GM12878 (cell line): Measurements from ENCODE around the gene DOCK1. TPM values are rescaled to one million over a fixed set of nuclear protein-coding genes. Genes with fewer than 3 reads are reported as not detected.

ENCODE experiments used
- ATAC-seq: fragments of 200-7000 bp; cut with Tn5 transposase; 3 replicates; pipeline ENCODE4 v1.9.1; 2020; ENCODE audit warnings: mild to moderate bottlenecking, moderate library complexity
- BruUV-seq: library from RNA; stranded (reverse); fragments of 400-500 nt; replicated peaks from 2 replicates; lab custom pipeline; 2021; lab: Mats Ljungman, UMichigan
- CTCF ChIA-PET: fragments of 300-600 bp; sonication (Branson Sonifier 250); formaldehyde crosslinking; extraction: SDS; loops from one replicate; lab custom pipeline; 2021; ENCODE audit warnings: inconsistent platforms; lab: Yijun Ruan, JAX
- POLR2A ChIA-PET: fragments of 350-600 bp; formaldehyde crosslinking; extraction: SDS; loops from one replicate; lab custom pipeline; 2021; ENCODE audit warnings: inconsistent platforms; lab: Charles Lee
- RAD21 ChIA-PET: fragments of 300-600 bp; sonication (Branson Sonifier 250); formaldehyde crosslinking; loops from one replicate; lab custom pipeline; 2023; ENCODE audit warnings: antibody characterized with exemption; ENCODE audit not compliant: unreplicated experiment; lab: Charles Lee
- SMC1A ChIA-PET: fragments of 300-600 bp; sonication (Branson Sonifier 250); formaldehyde crosslinking; loops from one replicate; lab custom pipeline; 2023; ENCODE audit not compliant: unreplicated experiment, uncharacterized antibody; lab: Charles Lee
- DNase-seq: peaks from one replicate; pipeline ENCODE4 v3.0.0-alpha.2; 2011; ENCODE audit warnings: low read depth, low spot score
- FAIRE-seq: peaks from 3 replicates; lab custom pipeline; 2011; peaks lifted over from hg19 to GRCh38; lab: Jason Lieb, UNC
- H2AFZ ChIP-seq: 2 replicates; pipeline ENCODE4 v1.6.0; 2011; ENCODE audit warnings: low read depth, low read length, control low read depth; ENCODE audit not compliant: control insufficient read depth
- H3K27ac ChIP-seq: 2 replicates; pipeline ENCODE4 v1.5.1; 2011; ENCODE audit warnings: control low read depth; ENCODE audit not compliant: control insufficient read depth, insufficient read depth
- H3K27me3 ChIP-seq, 2 experiments: replicated peaks in 1 of 2; 2 replicates each; pipeline versions ENCODE4 v1.6.0 to v1.6.1; 2011; ENCODE audit warnings: low read length in 1 of 2; ENCODE audit not compliant: control insufficient read depth in 2 of 2, insufficient read depth in 2 of 2
- H3K36me3 ChIP-seq, 2 experiments: 2 replicates each; pipeline ENCODE4 v1.5.1; 2011; ENCODE audit warnings: low read length in 1 of 2; ENCODE audit not compliant: control insufficient read depth in 2 of 2, insufficient read depth in 2 of 2
- H3K4me1 ChIP-seq: 2 replicates; pipeline ENCODE4 v1.6.1; 2011; ENCODE audit warnings: mild to moderate bottlenecking, low read length, moderate library complexity, mixed read lengths; ENCODE audit not compliant: control insufficient read depth, insufficient read depth
- H3K4me2 ChIP-seq: 2 replicates; pipeline ENCODE4 v1.6.0; 2011; ENCODE audit warnings: control low read depth; ENCODE audit not compliant: control insufficient read depth, insufficient read depth
- H3K4me3 ChIP-seq: fragments of 200-600 bp; sonication (generic); 2 replicates; pipeline ENCODE4 v1.5.1; 2016
- H3K79me2 ChIP-seq: 2 replicates; pipeline ENCODE4 v1.6.0; 2011; ENCODE audit warnings: low read length; ENCODE audit not compliant: control insufficient read depth, insufficient read depth
- H3K9ac ChIP-seq: 2 replicates; pipeline ENCODE4 v1.8.0; 2011; ENCODE audit warnings: low read length, control low read depth, mixed read lengths; ENCODE audit not compliant: control insufficient read depth, insufficient read depth
- H3K9me3 ChIP-seq: replicated peaks from 3 replicates; pipeline ENCODE4 v1.5.1; 2011; ENCODE audit warnings: mild to moderate bottlenecking, low read length; ENCODE audit not compliant: control insufficient read depth, insufficient read depth
- H4K20me1 ChIP-seq: 2 replicates; pipeline ENCODE4 v1.6.0; 2011; ENCODE audit not compliant: control insufficient read depth, insufficient read depth
- ASH2L ChIP-seq: fragments of 300-600, 200-600 bp; sonication (generic); IDR thresholded peaks from 2 replicates; pipeline ENCODE4 v1.6.1; 2017; ENCODE audit warnings: low read depth, mild to moderate bottlenecking, borderline replicate concordance
- E2F8 ChIP-seq: fragments of 450-650 bp; IDR thresholded peaks from 2 replicates; pipeline ENCODE4 v1.6.1; 2018; ENCODE audit warnings: mild to moderate bottlenecking, low read depth, moderate library complexity; ENCODE audit not compliant: partially characterized antibody
- IKZF1 ChIP-seq: fragments of 450-650 bp; conservative IDR thresholded peaks from 2 replicates; pipeline ENCODE4 v1.6.1; 2017; ENCODE audit warnings: antibody characterized with exemption, mild to moderate bottlenecking
- MAX ChIP-seq: IDR thresholded peaks from 2 replicates; pipeline ENCODE4 v1.6.1; 2012; ENCODE audit warnings: low read depth, low read length, improper control_type of control experiment
- NFXL1 ChIP-seq: fragments of 450-650 bp; IDR thresholded peaks from 2 replicates; pipeline ENCODE4 v1.6.1; 2017; ENCODE audit warnings: antibody characterized with exemption, mild to moderate bottlenecking, borderline replicate concordance
- PKNOX1 ChIP-seq: fragments of 450-650 bp; IDR thresholded peaks from 2 replicates; pipeline ENCODE4 v1.6.1; 2016; ENCODE audit warnings: mild to moderate bottlenecking
- POU2F2 ChIP-seq: IDR thresholded peaks from 3 replicates; pipeline ENCODE4 v1.6.1; 2011; ENCODE audit warnings: low read depth, mild to moderate bottlenecking, low read length, borderline replicate concordance
- SMAD5 ChIP-seq: IDR thresholded peaks from 2 replicates; pipeline ENCODE4 v1.6.1; 2016; ENCODE audit warnings: antibody characterized with exemption, low read depth
- SP1 ChIP-seq: IDR thresholded peaks from one replicate; pipeline ENCODE4 v1.6.1; 2011; ENCODE audit warnings: low read depth, low read length
- WGBS: methylation state at CpG from one replicate; pipeline ENCODE4 v1.1.6; 2016; ENCODE audit warnings: low lambda C conversion rate; ENCODE audit not compliant: insufficient replicate concordance, insufficient coverage; ENCODE audit errors: missing lambda C conversion rate; 5-methylcytosine and 5-hydroxymethylcytosine counted together
- in situ Hi-C: fragments of 300-500 bp; cut with MboI; formaldehyde crosslinking; loops from 9 replicates; pipeline ENCODE4 v1.14.3; 2018; ENCODE audit warnings: mixed read lengths
- intact Hi-C: fragments of 100-400 bp; cut with micrococcal nuclease; formaldehyde crosslinking; loops from one replicate; pipeline ENCODE4 v1.14.2; 2022; ENCODE audit not compliant: unreplicated experiment
- polyA plus RNA-seq, 11 experiments: library from polyadenylated mRNA; depleted of rRNA in 4 of 11; unstranded in 6 of 11; stranded (reverse) in 5 of 11; fragments of >200 nt; fragmentation: Nextera tagmentation in 4 of 11; fragmentation: Illumina TruSeq in 1 of 11; extraction: Ambion mirVana in 4 of 11; extraction: Trizol in 1 of 11; gene quantifications; 1 replicate in 1 of 11; 2 replicates in 10 of 11; pipeline versions ENCODE4 v1.2.1 to v1.2.3, GENCODE V29; 2011 to 2016; ENCODE audit warnings: inconsistent platforms in 2 of 11, missing spikeins in 2 of 11, low read depth in 1 of 11
- total RNA-seq, 4 experiments: library from RNA; depleted of rRNA in 3 of 4; stranded (reverse); fragments of >200 nt in 3 of 4; fragmentation: Illumina TruSeq in 1 of 4; extraction: Trizol in 1 of 4; gene quantifications; 2 replicates each; pipeline versions ENCODE4 v1.2.1 to v1.2.3, GENCODE V29; 2013 to 2021

DOCK1 gene
- total and polyA plus RNA-seq, 10 of the 15 experiments (the other 5 are each of a cell fraction or from before 2014, with no cell fraction given): 0.05 to 0.18 TPM; not detected in 8

GRCh38 chr10:126878594-126878993 lies 26.6 kb upstream of the DOCK1 start:
- ATAC-seq (no peak), DNase-seq (no peak), FAIRE-seq (no peak)
- no peaks in the 10 kb centered on the region for H3K79me2 ChIP-seq
- H4K20me1 ChIP-seq: no peaks in the 10 kb centered on the region
- no peak overlapping the region for H3K4me2 ChIP-seq
- H2AFZ ChIP-seq: no peak overlapping the region
- no peaks in the 10 kb centered on the region for H3K4me1 ChIP-seq
- POLR2A ChIA-PET: no interaction called here
- no peak overlapping the region for H3K9ac ChIP-seq
- in situ Hi-C loops (no loop called here), intact Hi-C loops (no loop called here)
- H3K4me3 ChIP-seq: no peak overlapping the region
- SMC1A ChIA-PET: no interaction called here
- no peak for TF ChIP-seq ASH2L
- TF ChIP-seq NFXL1: no peak
- no peak for TF ChIP-seq IKZF1
- TF ChIP-seq MAX: no peak
- no peak for TF ChIP-seq POU2F2
- TF ChIP-seq PKNOX1: no peak
- TF ChIP-seq SP1: no peak
- no peak for TF ChIP-seq SMAD5
- TF ChIP-seq E2F8: no peak
- H3K36me3 ChIP-seq: no peaks in the 10 kb centered on the region
- no peaks in the 10 kb centered on the region; the same call in 2 of the 3 replicates for H3K9me3 ChIP-seq
- CTCF ChIA-PET: no interaction called here
- WGBS: 19% methylated on average over 9 of the region's 10 CpGs
- no peaks in the 10 kb centered on the region for H3K27me3 ChIP-seq
- BruUV-seq: no TSS peak
- RAD21 ChIA-PET: no interaction called here
- no peak overlapping the region for H3K27ac ChIP-seq
